Measurements from ENCODE around the gene CSNK1A1L.

DNA sequence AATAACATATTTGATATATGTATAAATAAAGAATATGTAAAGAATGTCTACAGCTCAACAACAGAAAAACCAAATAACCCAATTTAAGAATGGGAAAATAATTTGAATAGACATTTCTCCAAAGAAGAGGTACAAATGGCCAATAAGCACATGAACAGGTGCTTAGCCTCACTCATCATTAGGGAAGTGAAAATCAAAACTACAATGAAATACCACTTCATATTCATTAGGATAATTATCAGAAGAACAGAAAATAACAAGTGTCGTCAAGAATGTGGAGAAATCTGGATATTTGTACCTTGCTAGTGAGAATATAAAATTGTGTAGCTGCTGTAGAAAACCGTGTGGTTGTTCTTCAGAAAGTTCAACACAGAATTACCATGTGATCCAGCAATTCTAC, 37.6 kb downstream of the CSNK1A1L start:
- TF ChIP-seq, protein P1, sequence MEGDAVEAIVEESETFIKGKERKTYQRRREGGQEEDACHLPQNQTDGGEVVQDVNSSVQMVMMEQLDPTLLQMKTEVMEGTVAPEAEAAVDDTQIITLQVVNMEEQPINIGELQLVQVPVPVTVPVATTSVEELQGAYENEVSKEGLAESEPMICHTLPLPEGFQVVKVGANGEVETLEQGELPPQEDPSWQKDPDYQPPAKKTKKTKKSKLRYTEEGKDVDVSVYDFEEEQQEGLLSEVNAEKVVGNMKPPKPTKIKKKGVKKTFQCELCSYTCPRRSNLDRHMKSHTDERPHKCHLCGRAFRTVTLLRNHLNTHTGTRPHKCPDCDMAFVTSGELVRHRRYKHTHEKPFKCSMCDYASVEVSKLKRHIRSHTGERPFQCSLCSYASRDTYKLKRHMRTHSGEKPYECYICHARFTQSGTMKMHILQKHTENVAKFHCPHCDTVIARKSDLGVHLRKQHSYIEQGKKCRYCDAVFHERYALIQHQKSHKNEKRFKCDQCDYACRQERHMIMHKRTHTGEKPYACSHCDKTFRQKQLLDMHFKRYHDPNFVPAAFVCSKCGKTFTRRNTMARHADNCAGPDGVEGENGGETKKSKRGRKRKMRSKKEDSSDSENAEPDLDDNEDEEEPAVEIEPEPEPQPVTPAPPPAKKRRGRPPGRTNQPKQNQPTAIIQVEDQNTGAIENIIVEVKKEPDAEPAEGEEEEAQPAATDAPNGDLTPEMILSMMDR (IDR thresholded peaks at IDR 0.05; ENCODE audit: insufficient read depth, low read length, poor library complexity, severe bottlenecking), result no peak
- no peak for TF ChIP-seq EZH2phosphoT487 (conservative IDR thresholded peaks at IDR 0.05; ENCODE audit: low read length)
